GM12864 (cell line): ENCODE data around the gene CFAP61.

Experiments
- DNase-seq: peaks from one replicate; pipeline ENCODE4 v3.0.0-alpha.2; 2011; ENCODE audit warnings: low read depth
- H3K4me3 ChIP-seq: 2 replicates; pipeline ENCODE4 v1.5.1; 2011; ENCODE audit warnings: mild to moderate bottlenecking, low read depth, low read length, control low read depth
- TF ChIP-seq, protein P1 (sequence below): IDR thresholded peaks from 2 replicates; pipeline ENCODE4 v1.5.1; 2011; ENCODE audit warnings: low read depth, mild to moderate bottlenecking, moderate library complexity, low read length, control low read depth, inconsistent platforms; ENCODE audit errors: missing control alignments

The CFAP61 gene

DNA sequence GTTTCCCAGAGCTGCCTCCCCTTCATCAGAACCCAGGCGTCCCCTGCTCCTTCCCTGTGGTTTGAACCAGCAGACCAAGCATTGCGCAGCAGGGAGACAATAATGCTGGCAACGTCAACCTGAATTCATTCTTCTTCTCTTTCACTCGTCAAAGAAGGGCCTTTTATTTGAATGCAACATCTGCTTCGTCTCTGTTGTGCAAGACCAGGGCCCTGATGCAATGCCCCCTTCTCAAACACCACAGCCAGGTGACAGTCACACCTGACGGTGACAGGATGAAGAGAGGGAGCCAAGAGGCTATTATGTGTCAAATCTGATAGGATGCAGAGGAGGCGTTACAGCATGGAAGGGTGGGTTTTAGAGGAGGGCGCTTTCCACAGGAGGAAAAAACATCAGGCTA lies 323.5 kb downstream of the CFAP61 start:
- no peak for DNase-seq
- TF ChIP-seq, protein P1, sequence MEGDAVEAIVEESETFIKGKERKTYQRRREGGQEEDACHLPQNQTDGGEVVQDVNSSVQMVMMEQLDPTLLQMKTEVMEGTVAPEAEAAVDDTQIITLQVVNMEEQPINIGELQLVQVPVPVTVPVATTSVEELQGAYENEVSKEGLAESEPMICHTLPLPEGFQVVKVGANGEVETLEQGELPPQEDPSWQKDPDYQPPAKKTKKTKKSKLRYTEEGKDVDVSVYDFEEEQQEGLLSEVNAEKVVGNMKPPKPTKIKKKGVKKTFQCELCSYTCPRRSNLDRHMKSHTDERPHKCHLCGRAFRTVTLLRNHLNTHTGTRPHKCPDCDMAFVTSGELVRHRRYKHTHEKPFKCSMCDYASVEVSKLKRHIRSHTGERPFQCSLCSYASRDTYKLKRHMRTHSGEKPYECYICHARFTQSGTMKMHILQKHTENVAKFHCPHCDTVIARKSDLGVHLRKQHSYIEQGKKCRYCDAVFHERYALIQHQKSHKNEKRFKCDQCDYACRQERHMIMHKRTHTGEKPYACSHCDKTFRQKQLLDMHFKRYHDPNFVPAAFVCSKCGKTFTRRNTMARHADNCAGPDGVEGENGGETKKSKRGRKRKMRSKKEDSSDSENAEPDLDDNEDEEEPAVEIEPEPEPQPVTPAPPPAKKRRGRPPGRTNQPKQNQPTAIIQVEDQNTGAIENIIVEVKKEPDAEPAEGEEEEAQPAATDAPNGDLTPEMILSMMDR, result no peak
- no peak overlapping the region for H3K4me3 ChIP-seq

DNA sequence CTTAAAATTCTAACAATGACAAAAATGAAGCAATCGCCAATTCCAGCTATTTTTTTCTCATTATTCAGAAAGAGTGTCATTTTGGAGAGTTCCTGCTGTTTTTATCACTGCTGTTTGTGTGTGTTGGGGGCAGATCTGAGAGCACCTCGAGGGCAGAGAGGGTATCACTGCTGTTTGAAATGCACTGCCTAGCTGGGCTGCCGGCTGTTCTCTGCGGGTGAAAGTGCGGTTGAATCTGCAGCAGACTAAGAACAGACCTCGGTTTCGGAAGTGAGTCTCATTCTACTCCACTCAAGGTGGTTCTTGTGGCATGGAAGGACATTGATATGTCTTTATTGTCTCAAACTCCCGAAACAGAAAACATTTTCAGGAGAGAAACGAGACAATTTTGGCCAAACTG lies 333.9 kb downstream of the CFAP61 start:
- no peak overlapping the region for H3K4me3 ChIP-seq
- TF ChIP-seq, protein P1, result no peak
- DNase-seq, result no peak

DNA sequence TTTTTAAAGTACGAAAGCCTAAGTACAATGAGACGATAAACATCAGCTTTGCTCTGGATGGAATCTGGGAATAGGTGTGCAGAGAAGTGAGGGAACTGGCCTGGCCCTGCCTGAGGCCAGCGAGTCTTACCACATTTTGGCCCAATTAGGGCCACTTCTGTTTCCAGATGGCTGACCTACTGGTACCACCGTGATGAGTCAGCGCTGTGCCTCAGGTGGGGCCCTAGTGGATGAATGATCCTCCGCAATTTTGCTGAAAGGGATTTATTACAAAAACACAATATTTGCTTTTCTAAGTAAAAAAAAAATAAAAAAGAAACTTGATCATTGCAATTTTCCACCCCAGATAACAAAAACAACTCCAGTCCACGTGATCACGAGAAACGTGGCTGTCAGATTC lies 338.1 kb downstream of the CFAP61 start:
- no peak for DNase-seq
- TF ChIP-seq, protein P1, result no peak
- H3K4me3 ChIP-seq, result no peak overlapping the region

DNA sequence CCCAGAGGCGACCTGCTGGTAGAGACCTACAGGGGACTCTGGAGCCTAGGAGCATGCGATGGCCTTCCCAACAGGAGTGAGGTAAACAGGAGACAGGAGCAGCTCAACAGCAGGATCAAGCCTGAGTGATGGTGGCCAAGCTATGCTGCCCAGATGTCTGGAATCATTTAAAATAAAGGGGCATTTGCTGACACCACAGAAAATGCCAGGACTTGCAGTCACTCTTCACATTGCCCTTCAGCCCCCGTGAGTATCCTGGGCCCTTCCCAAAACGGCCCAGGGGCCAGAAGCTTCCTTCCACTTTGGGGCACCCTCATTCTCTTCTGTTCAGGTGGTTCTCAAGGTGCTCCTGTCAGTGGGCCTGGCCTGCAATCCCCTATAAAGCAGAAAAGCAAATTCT lies 338.8 kb downstream of the CFAP61 start:
- no peak for DNase-seq
- TF ChIP-seq, protein P1, result no peak
- no peak overlapping the region for H3K4me3 ChIP-seq

DNA sequence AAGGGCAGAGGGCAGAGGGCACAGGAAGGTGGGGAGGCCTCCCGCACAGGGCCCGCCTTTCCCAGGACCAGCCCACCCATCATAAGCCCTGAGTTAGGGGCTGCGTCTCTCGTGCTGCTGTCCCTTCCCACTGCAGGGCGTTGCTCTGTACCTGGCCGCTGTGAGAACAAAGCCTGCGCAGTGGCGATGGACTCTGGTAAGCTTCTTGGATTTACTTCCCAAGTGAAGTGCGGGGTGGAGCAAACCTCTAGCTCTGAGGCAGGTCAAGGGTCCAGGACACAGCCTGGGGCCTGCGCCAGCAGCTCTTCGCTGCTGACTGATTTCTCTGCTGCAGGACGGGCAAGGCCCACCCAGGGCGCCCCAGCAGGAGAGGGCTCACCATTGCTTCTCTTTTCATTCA lies 339.4 kb downstream of the CFAP61 start:
- no peak for DNase-seq
- H3K4me3 ChIP-seq, result no peak overlapping the region
- TF ChIP-seq, protein P1, result no peak

DNA sequence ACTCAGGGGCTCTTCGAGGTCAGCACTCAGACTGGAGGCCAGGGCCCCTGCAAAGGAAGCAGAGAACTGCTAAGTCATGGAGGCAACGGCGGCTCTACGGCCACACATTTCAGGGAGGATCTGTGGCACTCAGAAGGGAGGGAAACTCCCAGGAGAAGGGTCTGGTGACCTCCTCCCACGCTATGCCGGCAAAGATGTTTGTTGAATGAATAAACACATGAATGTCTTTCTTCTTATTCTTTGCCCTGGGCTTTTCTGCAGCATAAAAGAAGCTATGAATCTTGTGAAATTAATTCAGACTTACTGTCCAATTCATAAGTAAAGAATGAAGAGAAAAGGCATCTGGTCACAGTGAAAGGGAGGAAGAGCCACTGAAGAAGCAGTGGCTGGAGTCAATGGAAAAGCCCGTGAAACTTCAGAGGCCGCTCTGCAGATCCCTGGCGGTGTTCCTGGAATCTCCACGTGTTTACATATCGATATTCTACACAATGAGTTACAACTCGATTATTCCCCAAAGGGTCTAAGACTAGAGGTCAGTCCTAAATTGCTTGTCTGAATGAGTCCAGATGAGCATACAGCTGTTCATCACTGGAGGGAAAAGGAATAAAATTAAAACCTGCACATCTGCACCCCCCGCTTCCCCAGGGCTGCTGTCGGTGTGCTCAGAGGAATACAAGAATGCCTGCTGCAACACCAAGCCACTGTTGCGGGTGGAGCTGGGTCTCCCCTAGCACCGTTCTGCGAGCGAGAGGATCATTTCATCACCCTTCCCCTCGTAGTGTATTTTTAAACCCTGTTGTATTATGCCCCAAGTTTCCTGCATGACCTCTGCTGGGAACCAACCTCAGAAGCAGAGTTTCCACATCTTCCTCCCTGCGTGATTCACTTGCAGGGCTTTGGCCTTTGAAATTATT lies 341.1 kb downstream of the CFAP61 start:
- TF ChIP-seq, protein P1, result no peak
- no peak overlapping the region for H3K4me3 ChIP-seq
- DNase-seq, result no peak

DNA sequence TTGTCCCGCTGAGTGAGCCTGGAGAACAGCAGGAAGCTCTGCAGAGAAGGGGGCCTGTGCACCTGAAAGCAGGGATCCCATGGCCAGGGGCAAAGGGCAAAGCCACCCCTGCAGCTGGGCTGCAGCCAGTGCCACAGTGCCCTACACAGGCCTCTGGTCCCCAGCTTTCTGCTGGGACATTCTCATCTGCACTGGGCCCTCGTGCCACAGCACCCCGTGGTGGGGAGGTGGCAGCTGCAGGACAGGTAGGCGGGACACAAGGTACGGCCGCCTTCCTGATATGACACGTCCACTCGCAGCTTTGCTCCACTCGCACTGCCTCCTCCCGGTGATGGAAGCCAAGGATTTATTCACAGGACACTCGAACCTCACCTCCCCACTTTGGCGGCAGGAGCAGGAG lies 342.8 kb downstream of the CFAP61 start:
- no peak overlapping the region for H3K4me3 ChIP-seq
- no peak for DNase-seq
- TF ChIP-seq, protein P1, result no peak
